A549 (cell line): Measurements from ENCODE around the gene KCNIP3. TPM values are rescaled to one million over a fixed set of nuclear protein-coding genes. Genes with fewer than 3 reads are reported as not detected.

Experiments used
- ATAC-seq, 2 experiments: fragments of 200-7000 bp in 1 of 2; fragments of >200 bp in 1 of 2; cut with Nextera tagmentation in 1 of 2; cut with Tn5 transposase in 1 of 2; 3 replicates each; pipeline versions ENCODE4 v1.8.0 to v1.9.1; 2018 to 2020; ENCODE audit warnings: mild to moderate bottlenecking in 1 of 2, moderate library complexity in 1 of 2
- CTCF ChIA-PET: fragments of 300-600 bp; sonication (Branson Sonifier 250); formaldehyde crosslinking; extraction: SDS; loops from one replicate; lab custom pipeline; 2021; ENCODE audit warnings: antibody characterized with exemption, inconsistent platforms; lab: Yijun Ruan, JAX
- POLR2A ChIA-PET: fragments of 350-600 bp; formaldehyde crosslinking; extraction: SDS; loops from one replicate; lab custom pipeline; 2021; ENCODE audit warnings: antibody characterized with exemption, inconsistent platforms; lab: Yijun Ruan, JAX
- DNase-seq, 2 experiments: peaks; one replicate each; pipeline versions ENCODE4 v3.0.0 to v3.0.0-alpha.2; 2011 to 2016; ENCODE audit warnings: low read depth in 1 of 2, low spot score in 1 of 2
- FAIRE-seq: peaks from 2 replicates; lab custom pipeline; 2011; peaks lifted over from hg19 to GRCh38; lab: Jason Lieb, UNC
- H3K27ac ChIP-seq, 2 experiments: fragments of >200 bp; sonication (Bioruptor Twin); formaldehyde crosslinking; 3 replicates each; pipeline ENCODE4 v1.5.1; 2016 to 2017
- H3K4me1 ChIP-seq: fragments of >200 bp; sonication (Bioruptor Twin); formaldehyde crosslinking; 3 replicates; pipeline ENCODE4 v1.6.1; 2016
- H3K4me2 ChIP-seq: fragments of >200 bp; sonication (Bioruptor Twin); formaldehyde crosslinking; 3 replicates; pipeline ENCODE4 v1.6.1; 2016
- H3K4me3 ChIP-seq: fragments of >200 bp; sonication (Bioruptor Twin); formaldehyde crosslinking; 3 replicates; pipeline ENCODE4 v1.5.1; 2016
- H3K9me3 ChIP-seq: fragments of >200 bp; sonication (Bioruptor Twin); formaldehyde crosslinking; 3 replicates; pipeline ENCODE4 v1.6.1; 2016
- BHLHE40 ChIP-seq: IDR thresholded peaks from 2 replicates; pipeline ENCODE4 v1.6.1; 2012; ENCODE audit warnings: low read depth, low read length, inconsistent platforms
- CBX8 ChIP-seq: fragments of 200-600 bp; sonication (generic); IDR thresholded peaks from 2 replicates; pipeline ENCODE4 v1.6.1; 2016
- CEBPB ChIP-seq, 2 experiments: fragments of >200 bp in 1 of 2; sonication (Bioruptor Twin) in 1 of 2; formaldehyde crosslinking in 1 of 2; IDR thresholded peaks; 2 replicates each; pipeline ENCODE4 v1.6.1; 2012 to 2016
- ESRRA ChIP-seq: fragments of 150-350 bp; IDR thresholded peaks from 2 replicates; pipeline ENCODE4 v1.6.1; 2014; ENCODE audit warnings: mild to moderate bottlenecking, low read length, borderline replicate concordance
- FOSB ChIP-seq: fragments of 250-450 bp; sonication (Bioruptor Pico); IDR thresholded peaks from 2 replicates; pipeline ENCODE4 v1.5.0; 2020; ENCODE audit warnings: mild to moderate bottlenecking, moderate library complexity
- FOXS1 ChIP-seq: fragments of 250-450 bp; sonication (Bioruptor Pico); IDR thresholded peaks from 2 replicates; pipeline ENCODE4 v1.5.0; 2020; ENCODE audit warnings: mild to moderate bottlenecking, moderate library complexity
- GATA3 ChIP-seq: IDR thresholded peaks from 2 replicates; pipeline ENCODE4 v1.6.1; 2012; ENCODE audit warnings: borderline replicate concordance
- HOXA7 ChIP-seq: fragments of 250-450 bp; sonication (Bioruptor Pico); IDR thresholded peaks from 2 replicates; pipeline ENCODE4 v1.5.0; 2020; ENCODE audit warnings: mild to moderate bottlenecking, moderate library complexity
- KDM1A ChIP-seq: fragments of 200-600 bp; sonication (generic); IDR thresholded peaks from 2 replicates; pipeline ENCODE4 v1.6.1; 2016; ENCODE audit warnings: low read depth, mild to moderate bottlenecking
- MAZ ChIP-seq: fragments of 150-350 bp; IDR thresholded peaks from 2 replicates; pipeline ENCODE4 v1.6.1; 2014; ENCODE audit warnings: antibody characterized with exemption, low read depth, low read length, borderline replicate concordance
- MYC ChIP-seq: IDR thresholded peaks from 2 replicates; pipeline ENCODE4 v1.6.1; 2012; ENCODE audit warnings: mild to moderate bottlenecking, inconsistent platforms, low read length, improper control_type of control experiment, borderline replicate concordance
- NPAS2 ChIP-seq: fragments of 250-450 bp; sonication (Bioruptor Pico); IDR thresholded peaks from 2 replicates; pipeline ENCODE4 v1.8.0; 2022; ENCODE audit warnings: mild to moderate bottlenecking, moderate library complexity, borderline replicate concordance
- NR3C1 ChIP-seq: fragments of >200 bp; sonication (Bioruptor Twin); formaldehyde crosslinking; IDR thresholded peaks from 3 replicates; pipeline ENCODE4 v1.6.1; 2017
- RAD21 ChIP-seq, 2 experiments: fragments of >200 bp in 1 of 2; sonication (Bioruptor Twin) in 1 of 2; formaldehyde crosslinking in 1 of 2; IDR thresholded peaks in 1 of 2; conservative IDR thresholded peaks in 1 of 2; 2 replicates in 1 of 2; 3 replicates in 1 of 2; pipeline ENCODE4 v1.6.1; 2012 to 2018; ENCODE audit warnings: inconsistent platforms in 1 of 2
- RARB ChIP-seq: fragments of 250-450 bp; sonication (Bioruptor Pico); IDR thresholded peaks from 2 replicates; pipeline ENCODE4 v1.8.0; 2021; ENCODE audit warnings: mild to moderate bottlenecking, moderate library complexity
- RCOR1 ChIP-seq: fragments of 150-350 bp; IDR thresholded peaks from 2 replicates; pipeline ENCODE4 v1.6.1; 2014; ENCODE audit warnings: antibody characterized with exemption, low read length, low read depth
- RFX5 ChIP-seq: fragments of 450-650 bp; IDR thresholded peaks from 2 replicates; pipeline ENCODE4 v1.7.1; 2014; ENCODE audit warnings: antibody characterized with exemption, mild to moderate bottlenecking, moderate library complexity
- TFCP2L1 ChIP-seq: fragments of 250-450 bp; sonication (Bioruptor Pico); IDR thresholded peaks from 2 replicates; pipeline ENCODE4 v1.5.0; 2021; ENCODE audit warnings: mild to moderate bottlenecking
- ZFP36 ChIP-seq: fragments of 450-650 bp; IDR thresholded peaks from 2 replicates; pipeline ENCODE4 v1.6.1; 2014; ENCODE audit warnings: borderline replicate concordance; ENCODE audit not compliant: partially characterized antibody
- ZSCAN20 ChIP-seq: fragments of 250-450 bp; sonication (Bioruptor Pico); IDR thresholded peaks from 2 replicates; pipeline ENCODE4 v1.8.0; 2022; ENCODE audit warnings: mild to moderate bottlenecking, moderate library complexity
- WGBS: methylation state at CpG from one replicate; pipeline ENCODE4 v1.1.6; 2017; ENCODE audit errors: missing lambda C conversion rate; 5-methylcytosine and 5-hydroxymethylcytosine counted together
- polyA plus RNA-seq, 4 experiments: library from polyadenylated mRNA; depleted of rRNA in 3 of 4; stranded (reverse); fragments of >200 nt; fragmentation: RNase III in 1 of 4; extraction: RNeasy Plus Mini Kit Qiagen cat#74134 plus additional on column Dnase treatment in 1 of 4; gene quantifications; 2 replicates in 3 of 4; 3 replicates in 1 of 4; pipeline ENCODE4 v1.2.3, GENCODE V29; 2011 to 2017
- TF ChIP-seq, protein P1 (sequence below): IDR thresholded peaks from 2 replicates; pipeline ENCODE4 v1.6.1; 2012
- TF ChIP-seq, protein P2 (sequence below): fragments of 250-450 bp; sonication (Bioruptor Pico); IDR thresholded peaks from 2 replicates; pipeline ENCODE4 v1.5.0; 2020; ENCODE audit warnings: low read depth, mild to moderate bottlenecking, moderate library complexity
- TF ChIP-seq, protein P3 (sequence below): fragments of 250-450 bp; sonication (Bioruptor Pico); IDR thresholded peaks from 2 replicates; pipeline ENCODE4 v1.5.0; 2021; ENCODE audit warnings: mild to moderate bottlenecking, moderate library complexity, borderline replicate concordance
- TF ChIP-seq, protein P4 (sequence below): fragments of >200 bp; sonication (Bioruptor Twin); formaldehyde crosslinking; IDR thresholded peaks from 3 replicates; pipeline ENCODE4 v1.5.1; 2016

KCNIP3 gene
- polyA plus RNA-seq, 2 of the 4 experiments (the other 2 are of a cell fraction) = 0.13 to 0.84 TPM

DNA sequence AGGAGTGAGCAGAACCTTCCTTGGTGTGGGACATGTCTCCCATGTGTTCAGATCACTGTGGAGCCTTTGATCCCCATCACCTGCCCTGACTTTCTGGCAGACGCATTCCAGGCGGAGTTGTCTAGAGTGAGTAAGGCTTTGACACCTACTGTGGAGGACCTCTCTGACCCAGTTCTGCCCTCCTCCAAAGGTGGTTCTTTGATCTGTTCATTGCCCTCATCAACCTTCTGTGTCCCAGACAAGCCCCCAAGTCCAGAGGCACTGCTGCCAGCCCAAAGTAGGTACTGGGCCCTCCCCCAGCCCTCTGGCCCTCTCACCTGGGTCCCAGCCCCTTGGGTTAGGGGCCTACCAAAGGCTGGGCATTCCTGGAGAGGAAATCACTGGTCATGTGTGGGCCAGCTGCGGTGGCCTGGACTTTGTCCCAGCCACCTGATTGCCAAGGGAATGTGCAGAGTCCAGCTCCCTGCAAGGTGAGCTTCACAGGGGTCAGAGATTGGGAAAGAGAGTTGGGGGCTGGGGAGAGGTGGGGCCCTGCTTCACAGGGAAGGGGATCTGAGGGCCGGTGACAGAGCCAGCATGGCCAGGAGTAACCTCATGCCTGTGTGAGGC, 93.2 kb downstream of the KCNIP3 start:
- H3K9me3 ChIP-seq = no peaks in the 10 kb centered on the region
- TF ChIP-seq GATA3 (no peak), CEBPB (IDR thresholded peaks at IDR 0.05) (no peak), ZSCAN20 (CRISPR knock-in tag) (no peak), BHLHE40 (no peak), TFCP2L1 (CRISPR knock-in tag) (no peak), ESRRA (no peak), MAZ (no peak)
- TF ChIP-seq, protein P1, sequence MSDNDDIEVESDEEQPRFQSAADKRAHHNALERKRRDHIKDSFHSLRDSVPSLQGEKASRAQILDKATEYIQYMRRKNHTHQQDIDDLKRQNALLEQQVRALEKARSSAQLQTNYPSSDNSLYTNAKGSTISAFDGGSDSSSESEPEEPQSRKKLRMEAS = no peak
- TF ChIP-seq, protein P2, sequence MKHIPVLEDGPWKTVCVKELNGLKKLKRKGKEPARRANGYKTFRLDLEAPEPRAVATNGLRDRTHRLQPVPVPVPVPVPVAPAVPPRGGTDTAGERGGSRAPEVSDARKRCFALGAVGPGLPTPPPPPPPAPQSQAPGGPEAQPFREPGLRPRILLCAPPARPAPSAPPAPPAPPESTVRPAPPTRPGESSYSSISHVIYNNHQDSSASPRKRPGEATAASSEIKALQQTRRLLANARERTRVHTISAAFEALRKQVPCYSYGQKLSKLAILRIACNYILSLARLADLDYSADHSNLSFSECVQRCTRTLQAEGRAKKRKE (CRISPR knock-in tag) = no peak
- TF ChIP-seq, protein P3, sequence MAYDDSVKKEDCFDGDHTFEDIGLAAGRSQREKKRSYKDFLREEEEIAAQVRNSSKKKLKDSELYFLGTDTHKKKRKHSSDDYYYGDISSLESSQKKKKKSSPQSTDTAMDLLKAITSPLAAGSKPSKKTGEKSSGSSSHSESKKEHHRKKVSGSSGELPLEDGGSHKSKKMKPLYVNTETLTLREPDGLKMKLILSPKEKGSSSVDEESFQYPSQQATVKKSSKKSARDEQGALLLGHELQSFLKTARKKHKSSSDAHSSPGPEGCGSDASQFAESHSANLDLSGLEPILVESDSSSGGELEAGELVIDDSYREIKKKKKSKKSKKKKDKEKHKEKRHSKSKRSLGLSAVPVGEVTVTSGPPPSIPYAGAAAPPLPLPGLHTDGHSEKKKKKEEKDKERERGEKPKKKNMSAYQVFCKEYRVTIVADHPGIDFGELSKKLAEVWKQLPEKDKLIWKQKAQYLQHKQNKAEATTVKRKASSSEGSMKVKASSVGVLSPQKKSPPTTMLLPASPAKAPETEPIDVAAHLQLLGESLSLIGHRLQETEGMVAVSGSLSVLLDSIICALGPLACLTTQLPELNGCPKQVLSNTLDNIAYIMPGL (CRISPR knock-in tag) = no peak
- TF ChIP-seq, protein P4, sequence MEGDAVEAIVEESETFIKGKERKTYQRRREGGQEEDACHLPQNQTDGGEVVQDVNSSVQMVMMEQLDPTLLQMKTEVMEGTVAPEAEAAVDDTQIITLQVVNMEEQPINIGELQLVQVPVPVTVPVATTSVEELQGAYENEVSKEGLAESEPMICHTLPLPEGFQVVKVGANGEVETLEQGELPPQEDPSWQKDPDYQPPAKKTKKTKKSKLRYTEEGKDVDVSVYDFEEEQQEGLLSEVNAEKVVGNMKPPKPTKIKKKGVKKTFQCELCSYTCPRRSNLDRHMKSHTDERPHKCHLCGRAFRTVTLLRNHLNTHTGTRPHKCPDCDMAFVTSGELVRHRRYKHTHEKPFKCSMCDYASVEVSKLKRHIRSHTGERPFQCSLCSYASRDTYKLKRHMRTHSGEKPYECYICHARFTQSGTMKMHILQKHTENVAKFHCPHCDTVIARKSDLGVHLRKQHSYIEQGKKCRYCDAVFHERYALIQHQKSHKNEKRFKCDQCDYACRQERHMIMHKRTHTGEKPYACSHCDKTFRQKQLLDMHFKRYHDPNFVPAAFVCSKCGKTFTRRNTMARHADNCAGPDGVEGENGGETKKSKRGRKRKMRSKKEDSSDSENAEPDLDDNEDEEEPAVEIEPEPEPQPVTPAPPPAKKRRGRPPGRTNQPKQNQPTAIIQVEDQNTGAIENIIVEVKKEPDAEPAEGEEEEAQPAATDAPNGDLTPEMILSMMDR = no peak
- ATAC-seq = no peak
- FAIRE-seq = no peak
- no peak for DNase-seq
- 62% methylated on average over 4 of the region's 4 CpGs for WGBS
- no peak overlapping the region for H3K4me3 ChIP-seq
- ChIA-PET POLR2A (interaction anchor here (1.7 kb wide), 1 partner anchor 12 kb away, joined by 6 read pairs; the partner anchor contains the start of gene FAHD2A), CTCF (interaction anchor here (1.3 to 3.8 kb wide), 3 partner anchors 12 to 344 kb away, joined by 4 to 19 read pairs (median 10); partner anchors contain the start of gene FAHD2A)
- no peak overlapping the region for H3K27ac ChIP-seq
- no peaks in the 10 kb centered on the region for H3K4me1 ChIP-seq
- H3K4me2 ChIP-seq = no peak overlapping the region

DNA sequence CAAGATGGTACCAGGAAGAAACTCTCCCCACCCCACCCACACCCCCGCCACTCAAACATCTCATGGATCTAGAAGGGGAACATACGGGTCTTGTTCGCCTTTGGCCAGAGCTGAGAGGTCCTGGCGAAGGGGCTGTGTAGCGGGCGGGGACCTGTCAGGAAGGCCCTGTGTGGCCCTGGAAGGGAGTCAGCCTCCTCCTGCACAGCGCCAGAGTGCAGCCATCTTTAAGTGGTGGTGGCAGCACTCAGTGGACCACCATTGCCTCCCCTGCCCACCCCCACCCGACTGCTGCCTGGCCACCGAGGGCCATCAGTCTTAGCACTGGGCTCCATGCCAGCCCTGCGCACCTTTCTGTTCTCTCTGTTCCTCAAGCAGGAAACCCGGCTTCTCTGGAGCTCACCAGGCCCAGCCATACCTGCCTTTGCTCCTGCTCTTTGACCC, 93.8 kb downstream of the KCNIP3 start:
- Histone ChIP-seq H3K9me3 (no peaks in the 10 kb centered on the region), H3K4me1 (no peaks in the 10 kb centered on the region), H3K4me2 (no peak overlapping the region), H3K4me3 (no peak overlapping the region), H3K27ac (no peak overlapping the region)
- no peak for DNase-seq
- no peak for FAIRE-seq
- TF ChIP-seq NR3C1 (no peak), KDM1A (no peak), HOXA7 (CRISPR knock-in tag) (no peak), RARB (CRISPR knock-in tag) (no peak), RAD21 (conservative IDR thresholded peaks at IDR 0.05 in 1 of 2, IDR thresholded peaks at IDR 0.05 in 1 of 2) (no peak), NPAS2 (CRISPR knock-in tag) (no peak), MYC (no peak), RCOR1 (no peak), RFX5 (no peak), FOXS1 (CRISPR knock-in tag) (no peak), CBX8 (no peak), FOSB (CRISPR knock-in tag) (no peak), ZFP36 (no peak)
- TF ChIP-seq, protein P3 (CRISPR knock-in tag) = no peak
- POLR2A ChIA-PET = interaction anchor here (1.7 kb wide), 1 partner anchor 12 kb away, joined by 6 read pairs; the partner anchor contains the start of gene FAHD2A
- CTCF ChIA-PET = interaction anchor here (0.7 to 1.3 kb wide), 3 partner anchors 12 to 46 kb away, joined by 3 to 4 read pairs (median 3); partner anchors contain the start of gene FAHD2A
- 93% methylated on average over 3 of the region's 11 CpGs for WGBS
- ATAC-seq = no peak
